ENCODE measurements around the gene CDK5R1.

DNA sequence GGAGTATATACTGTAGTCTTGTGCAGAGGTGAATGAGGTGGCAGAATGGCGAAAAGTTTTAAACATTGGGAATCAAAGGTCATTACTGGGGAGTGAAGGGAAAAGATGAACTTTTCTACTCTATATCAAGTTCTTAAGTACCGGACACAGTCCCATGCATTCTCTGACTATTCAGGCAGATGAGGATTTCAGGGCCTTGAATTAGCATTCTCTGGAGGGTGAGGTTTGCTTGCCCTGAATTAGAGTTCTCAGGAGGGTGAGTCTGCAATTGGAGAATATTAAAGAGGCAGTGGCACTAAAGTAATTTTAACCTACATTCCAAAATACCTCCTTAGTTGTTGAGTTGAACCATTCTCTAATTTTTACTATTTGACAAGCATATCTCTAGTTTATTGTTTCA is 33.4 kb upstream of the CDK5R1 start:
- TF ChIP-seq CTCF (IDR thresholded peaks at IDR 0.05): no peak
- no peak for TF ChIP-seq CREB1 (CRISPR knock-in tag; IDR thresholded peaks at IDR 0.05)
- no peak for TF ChIP-seq NFE2L1 (CRISPR knock-in tag; IDR thresholded peaks at IDR 0.05)
- TF ChIP-seq, protein P1, sequence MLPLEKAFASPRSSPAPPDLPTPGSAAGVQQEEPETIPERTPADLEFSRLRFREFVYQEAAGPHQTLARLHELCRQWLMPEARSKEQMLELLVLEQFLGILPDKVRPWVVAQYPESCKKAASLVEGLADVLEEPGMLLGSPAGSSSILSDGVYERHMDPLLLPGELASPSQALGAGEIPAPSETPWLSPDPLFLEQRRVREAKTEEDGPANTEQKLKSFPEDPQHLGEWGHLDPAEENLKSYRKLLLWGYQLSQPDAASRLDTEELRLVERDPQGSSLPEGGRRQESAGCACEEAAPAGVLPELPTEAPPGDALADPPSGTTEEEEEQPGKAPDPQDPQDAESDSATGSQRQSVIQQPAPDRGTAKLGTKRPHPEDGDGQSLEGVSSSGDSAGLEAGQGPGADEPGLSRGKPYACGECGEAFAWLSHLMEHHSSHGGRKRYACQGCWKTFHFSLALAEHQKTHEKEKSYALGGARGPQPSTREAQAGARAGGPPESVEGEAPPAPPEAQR (CRISPR knock-in tag; IDR thresholded peaks at IDR 0.05): no peak
- no peak for TF ChIP-seq SP1 (CRISPR knock-in tag; conservative IDR thresholded peaks at IDR 0.05)
- TF ChIP-seq, protein P2, sequence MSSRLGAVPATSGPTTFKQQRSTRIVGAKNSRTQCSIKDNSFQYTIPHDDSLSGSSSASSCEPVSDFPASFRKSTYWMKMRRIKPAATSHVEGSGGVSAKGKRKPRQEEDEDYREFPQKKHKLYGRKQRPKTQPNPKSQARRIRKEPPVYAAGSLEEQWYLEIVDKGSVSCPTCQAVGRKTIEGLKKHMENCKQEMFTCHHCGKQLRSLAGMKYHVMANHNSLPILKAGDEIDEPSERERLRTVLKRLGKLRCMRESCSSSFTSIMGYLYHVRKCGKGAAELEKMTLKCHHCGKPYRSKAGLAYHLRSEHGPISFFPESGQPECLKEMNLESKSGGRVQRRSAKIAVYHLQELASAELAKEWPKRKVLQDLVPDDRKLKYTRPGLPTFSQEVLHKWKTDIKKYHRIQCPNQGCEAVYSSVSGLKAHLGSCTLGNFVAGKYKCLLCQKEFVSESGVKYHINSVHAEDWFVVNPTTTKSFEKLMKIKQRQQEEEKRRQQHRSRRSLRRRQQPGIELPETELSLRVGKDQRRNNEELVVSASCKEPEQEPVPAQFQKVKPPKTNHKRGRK (CRISPR knock-in tag; IDR thresholded peaks at IDR 0.05; ENCODE audit: borderline replicate concordance): no peak
- TF ChIP-seq TEAD1 (CRISPR knock-in tag; IDR thresholded peaks at IDR 0.05): no peak
- TF ChIP-seq CREM (CRISPR knock-in tag; IDR thresholded peaks at IDR 0.05): no peak
- no peak for TF ChIP-seq TEAD4 (CRISPR knock-in tag; IDR thresholded peaks at IDR 0.05)
- no peak for TF ChIP-seq NR3C1 (CRISPR knock-in tag; conservative IDR thresholded peaks at IDR 0.05; ENCODE audit: low read depth)
- no peak for TF ChIP-seq TCF7 (CRISPR knock-in tag; IDR thresholded peaks at IDR 0.05; ENCODE audit: low read depth)
- TF ChIP-seq, protein P3, sequence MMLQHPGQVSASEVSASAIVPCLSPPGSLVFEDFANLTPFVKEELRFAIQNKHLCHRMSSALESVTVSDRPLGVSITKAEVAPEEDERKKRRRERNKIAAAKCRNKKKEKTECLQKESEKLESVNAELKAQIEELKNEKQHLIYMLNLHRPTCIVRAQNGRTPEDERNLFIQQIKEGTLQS (CRISPR knock-in tag; conservative IDR thresholded peaks at IDR 0.05): no peak
- TF ChIP-seq ESRRA (CRISPR knock-in tag; IDR thresholded peaks at IDR 0.05; ENCODE audit: borderline replicate concordance): no peak
- TF ChIP-seq, protein P4, sequence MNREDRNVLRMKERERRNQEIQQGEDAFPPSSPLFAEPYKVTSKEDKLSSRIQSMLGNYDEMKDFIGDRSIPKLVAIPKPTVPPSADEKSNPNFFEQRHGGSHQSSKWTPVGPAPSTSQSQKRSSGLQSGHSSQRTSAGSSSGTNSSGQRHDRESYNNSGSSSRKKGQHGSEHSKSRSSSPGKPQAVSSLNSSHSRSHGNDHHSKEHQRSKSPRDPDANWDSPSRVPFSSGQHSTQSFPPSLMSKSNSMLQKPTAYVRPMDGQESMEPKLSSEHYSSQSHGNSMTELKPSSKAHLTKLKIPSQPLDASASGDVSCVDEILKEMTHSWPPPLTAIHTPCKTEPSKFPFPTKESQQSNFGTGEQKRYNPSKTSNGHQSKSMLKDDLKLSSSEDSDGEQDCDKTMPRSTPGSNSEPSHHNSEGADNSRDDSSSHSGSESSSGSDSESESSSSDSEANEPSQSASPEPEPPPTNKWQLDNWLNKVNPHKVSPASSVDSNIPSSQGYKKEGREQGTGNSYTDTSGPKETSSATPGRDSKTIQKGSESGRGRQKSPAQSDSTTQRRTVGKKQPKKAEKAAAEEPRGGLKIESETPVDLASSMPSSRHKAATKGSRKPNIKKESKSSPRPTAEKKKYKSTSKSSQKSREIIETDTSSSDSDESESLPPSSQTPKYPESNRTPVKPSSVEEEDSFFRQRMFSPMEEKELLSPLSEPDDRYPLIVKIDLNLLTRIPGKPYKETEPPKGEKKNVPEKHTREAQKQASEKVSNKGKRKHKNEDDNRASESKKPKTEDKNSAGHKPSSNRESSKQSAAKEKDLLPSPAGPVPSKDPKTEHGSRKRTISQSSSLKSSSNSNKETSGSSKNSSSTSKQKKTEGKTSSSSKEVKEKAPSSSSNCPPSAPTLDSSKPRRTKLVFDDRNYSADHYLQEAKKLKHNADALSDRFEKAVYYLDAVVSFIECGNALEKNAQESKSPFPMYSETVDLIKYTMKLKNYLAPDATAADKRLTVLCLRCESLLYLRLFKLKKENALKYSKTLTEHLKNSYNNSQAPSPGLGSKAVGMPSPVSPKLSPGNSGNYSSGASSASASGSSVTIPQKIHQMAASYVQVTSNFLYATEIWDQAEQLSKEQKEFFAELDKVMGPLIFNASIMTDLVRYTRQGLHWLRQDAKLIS (CRISPR knock-in tag; IDR thresholded peaks at IDR 0.05; ENCODE audit: borderline replicate concordance): no peak
